ENCODE data around the gene PDPN. TPM values are rescaled to one million over a fixed set of nuclear protein-coding genes. Genes with fewer than 3 reads are reported as not detected.

Gene PDPN
- total RNA-seq, 1 experiment from 2014 or later = not detected

DNA sequence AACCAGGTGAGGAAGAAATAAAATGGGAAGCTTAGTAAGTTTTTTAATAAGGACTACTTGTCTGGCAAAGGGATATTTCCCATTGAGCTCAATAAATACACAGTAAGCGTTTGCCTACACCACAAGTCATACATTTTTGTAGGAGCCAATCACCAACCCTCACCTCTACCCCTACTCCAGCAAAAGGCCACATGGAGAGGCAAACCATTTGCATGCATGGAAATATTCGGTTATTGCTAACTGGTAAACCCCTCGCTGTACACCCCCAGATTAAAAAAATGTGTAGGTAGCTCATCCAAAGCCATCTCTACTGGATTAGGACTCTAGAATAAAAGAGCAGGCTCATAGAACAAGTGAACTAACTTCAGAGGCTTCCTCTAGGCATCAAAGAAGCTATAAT is 21.1 kb downstream of the PDPN start:
- no peaks in the 10 kb centered on the region for H3K4me1 ChIP-seq (ENCODE audit: control insufficient read depth in 1 of 2, insufficient read depth in 2 of 2, low read length in 2 of 2)
- ChIA-PET POLR2A (no interaction called here), CTCF (no interaction called here), RAD21 (ENCODE audit: low non-redundant PET in 1 of 2, low total read pairs in 2 of 2, uncharacterized antibody in 2 of 2, unreplicated experiment in 2 of 2) (no interaction called here)
- ATAC-seq (no peak), DNase-seq (ENCODE audit: low read depth, low spot score) (no peak)
- H3K27ac ChIP-seq (ENCODE audit: low read depth, low read length) = no peak overlapping the region
- H4K20me1 ChIP-seq (ENCODE audit: insufficient read depth) = no peaks in the 10 kb centered on the region
- no peak overlapping the region for H3K4me3 ChIP-seq (replicated peaks in 1 of 2; ENCODE audit: low read depth in 1 of 2, low read length in 2 of 2)
- no peak overlapping the region for H2AFZ ChIP-seq (ENCODE audit: low read depth, low read length, poor library complexity, severe bottlenecking)
- no peak for TF ChIP-seq ZFX (IDR thresholded peaks at IDR 0.05)
- TF ChIP-seq POLR2AphosphoS5 (IDR thresholded peaks at IDR 0.05; ENCODE audit: low read depth, low read length) = no peak
- no peak for TF ChIP-seq RAD21 (IDR thresholded peaks at IDR 0.05; ENCODE audit: low read depth)
- TF ChIP-seq, protein P1, sequence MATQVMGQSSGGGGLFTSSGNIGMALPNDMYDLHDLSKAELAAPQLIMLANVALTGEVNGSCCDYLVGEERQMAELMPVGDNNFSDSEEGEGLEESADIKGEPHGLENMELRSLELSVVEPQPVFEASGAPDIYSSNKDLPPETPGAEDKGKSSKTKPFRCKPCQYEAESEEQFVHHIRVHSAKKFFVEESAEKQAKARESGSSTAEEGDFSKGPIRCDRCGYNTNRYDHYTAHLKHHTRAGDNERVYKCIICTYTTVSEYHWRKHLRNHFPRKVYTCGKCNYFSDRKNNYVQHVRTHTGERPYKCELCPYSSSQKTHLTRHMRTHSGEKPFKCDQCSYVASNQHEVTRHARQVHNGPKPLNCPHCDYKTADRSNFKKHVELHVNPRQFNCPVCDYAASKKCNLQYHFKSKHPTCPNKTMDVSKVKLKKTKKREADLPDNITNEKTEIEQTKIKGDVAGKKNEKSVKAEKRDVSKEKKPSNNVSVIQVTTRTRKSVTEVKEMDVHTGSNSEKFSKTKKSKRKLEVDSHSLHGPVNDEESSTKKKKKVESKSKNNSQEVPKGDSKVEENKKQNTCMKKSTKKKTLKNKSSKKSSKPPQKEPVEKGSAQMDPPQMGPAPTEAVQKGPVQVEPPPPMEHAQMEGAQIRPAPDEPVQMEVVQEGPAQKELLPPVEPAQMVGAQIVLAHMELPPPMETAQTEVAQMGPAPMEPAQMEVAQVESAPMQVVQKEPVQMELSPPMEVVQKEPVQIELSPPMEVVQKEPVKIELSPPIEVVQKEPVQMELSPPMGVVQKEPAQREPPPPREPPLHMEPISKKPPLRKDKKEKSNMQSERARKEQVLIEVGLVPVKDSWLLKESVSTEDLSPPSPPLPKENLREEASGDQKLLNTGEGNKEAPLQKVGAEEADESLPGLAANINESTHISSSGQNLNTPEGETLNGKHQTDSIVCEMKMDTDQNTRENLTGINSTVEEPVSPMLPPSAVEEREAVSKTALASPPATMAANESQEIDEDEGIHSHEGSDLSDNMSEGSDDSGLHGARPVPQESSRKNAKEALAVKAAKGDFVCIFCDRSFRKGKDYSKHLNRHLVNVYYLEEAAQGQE (IDR thresholded peaks at IDR 0.05; ENCODE audit: low read depth) = no peak
- TF ChIP-seq, protein P2, sequence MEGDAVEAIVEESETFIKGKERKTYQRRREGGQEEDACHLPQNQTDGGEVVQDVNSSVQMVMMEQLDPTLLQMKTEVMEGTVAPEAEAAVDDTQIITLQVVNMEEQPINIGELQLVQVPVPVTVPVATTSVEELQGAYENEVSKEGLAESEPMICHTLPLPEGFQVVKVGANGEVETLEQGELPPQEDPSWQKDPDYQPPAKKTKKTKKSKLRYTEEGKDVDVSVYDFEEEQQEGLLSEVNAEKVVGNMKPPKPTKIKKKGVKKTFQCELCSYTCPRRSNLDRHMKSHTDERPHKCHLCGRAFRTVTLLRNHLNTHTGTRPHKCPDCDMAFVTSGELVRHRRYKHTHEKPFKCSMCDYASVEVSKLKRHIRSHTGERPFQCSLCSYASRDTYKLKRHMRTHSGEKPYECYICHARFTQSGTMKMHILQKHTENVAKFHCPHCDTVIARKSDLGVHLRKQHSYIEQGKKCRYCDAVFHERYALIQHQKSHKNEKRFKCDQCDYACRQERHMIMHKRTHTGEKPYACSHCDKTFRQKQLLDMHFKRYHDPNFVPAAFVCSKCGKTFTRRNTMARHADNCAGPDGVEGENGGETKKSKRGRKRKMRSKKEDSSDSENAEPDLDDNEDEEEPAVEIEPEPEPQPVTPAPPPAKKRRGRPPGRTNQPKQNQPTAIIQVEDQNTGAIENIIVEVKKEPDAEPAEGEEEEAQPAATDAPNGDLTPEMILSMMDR (IDR thresholded peaks at IDR 0.05 in 2 of 3, conservative IDR thresholded peaks at IDR 0.05 in 1 of 3; ENCODE audit: borderline replicate concordance in 1 of 3, insufficient read depth in 1 of 3, low read depth in 2 of 3, low read length in 2 of 3) = no peak
- no peak for TF ChIP-seq EZH2 (IDR thresholded peaks at IDR 0.05)
- TF ChIP-seq SRF (IDR thresholded peaks at IDR 0.05; ENCODE audit: low read depth) = no peak
- no peak for TF ChIP-seq JUND (IDR thresholded peaks at IDR 0.05)
- no peak for TF ChIP-seq FOSL1 (IDR thresholded peaks at IDR 0.05; ENCODE audit: low read depth)
- no peak for TF ChIP-seq EZH2phosphoT487 (IDR thresholded peaks at IDR 0.05; ENCODE audit: borderline replicate concordance)
- TF ChIP-seq YY1 (IDR thresholded peaks at IDR 0.05; ENCODE audit: extremely low read depth, insufficient replicate concordance, low read depth, low read length) = no peak
- intact Hi-C loops (cut with micrococcal nuclease) = no loop called here
- H3K9ac ChIP-seq (ENCODE audit: low read length) = no peak overlapping the region
- no peak overlapping the region for H3K4me2 ChIP-seq (ENCODE audit: low read length)
- no peaks in the 10 kb centered on the region for H3K9me2 ChIP-seq (ENCODE audit: insufficient read depth)
- BruUV-seq (replicated peaks) = no TSS peak
- no peaks in the 10 kb centered on the region for H3K9me3 ChIP-seq (ENCODE audit: control insufficient read depth in 1 of 2, insufficient read depth in 1 of 2, low read depth in 1 of 2, low read length in 2 of 2)
- H3K79me2 ChIP-seq (ENCODE audit: insufficient read depth, low read length) = no peaks in the 10 kb centered on the region
- H3K27me3 ChIP-seq (ENCODE audit: insufficient read depth, low read length) = no peaks in the 10 kb centered on the region
- no peaks in the 10 kb centered on the region for H3K36me3 ChIP-seq (ENCODE audit: control insufficient read depth in 1 of 2, insufficient read depth in 2 of 2, low read length in 2 of 2)

All from HCT116 (cell line).